MCF 10A (cell line): ENCODE data around the gene TRNAU1AP. TPM values are rescaled to one million over a fixed set of nuclear protein-coding genes. Genes with fewer than 3 reads are reported as not detected.

Source experiments
- BruUV-seq: library from RNA; stranded (reverse); fragments of 400-500 nt; replicated peaks from 2 replicates; lab custom pipeline; 2021; lab: Mats Ljungman, UMichigan
- CTCF ChIA-PET: fragments of 300-600 bp; sonication (Branson Sonifier 250); formaldehyde crosslinking; extraction: SDS; loops from one replicate; lab custom pipeline; 2021; ENCODE audit warnings: antibody characterized with exemption, inconsistent platforms; lab: Yijun Ruan, JAX
- POLR2A ChIA-PET: fragments of 300-600, 350-650 bp; sonication (Branson Sonifier 250); formaldehyde crosslinking; extraction: SDS; loops from one replicate; lab custom pipeline; 2020; ENCODE audit warnings: antibody characterized with exemption, inconsistent platforms; lab: Yijun Ruan, JAX
- DNase-seq: peaks from one replicate; pipeline ENCODE4 v3.0.0-alpha.2; 2018; ENCODE audit not compliant: unreplicated experiment
- H3K27ac Mint-ChIP-seq: one replicate; pipeline ENCODE4 v1.8.0; 2022; ENCODE audit warnings: mild to moderate bottlenecking, low read depth, mixed read lengths; ENCODE audit not compliant: unreplicated experiment
- H3K27me3 Mint-ChIP-seq: one replicate; pipeline ENCODE4 v1.8.0; 2022; ENCODE audit warnings: mixed read lengths; ENCODE audit not compliant: insufficient read depth, unreplicated experiment
- H3K36me3 Mint-ChIP-seq: one replicate; pipeline ENCODE4 v1.8.0; 2022; ENCODE audit warnings: mild to moderate bottlenecking, moderate library complexity, mixed read lengths; ENCODE audit not compliant: insufficient read depth, unreplicated experiment
- H3K4me1 Mint-ChIP-seq: one replicate; pipeline ENCODE4 v1.8.0; 2022; ENCODE audit warnings: mixed read lengths; ENCODE audit not compliant: insufficient read depth, unreplicated experiment
- H3K4me3 Mint-ChIP-seq: one replicate; pipeline ENCODE4 v1.8.0; 2022; ENCODE audit warnings: mild to moderate bottlenecking, moderate library complexity, mixed read lengths; ENCODE audit not compliant: unreplicated experiment
- H3K9me3 Mint-ChIP-seq: one replicate; pipeline ENCODE4 v1.8.0; 2022; ENCODE audit warnings: mixed read lengths; ENCODE audit not compliant: unreplicated experiment
- intact Hi-C: fragments of 100-400 bp; cut with micrococcal nuclease; formaldehyde crosslinking; loops from 2 replicates; pipeline ENCODE4 v1.14.1; 2022
- total RNA-seq: library from RNA; stranded (reverse); gene quantifications from 2 replicates; pipeline ENCODE4 v1.2.3, GENCODE V29; 2022
- TF ChIP-seq, protein P1 (sequence below): fragments of 200-600 bp; IDR thresholded peaks from one replicate; pipeline ENCODE4 v1.8.0; 2022; ENCODE audit warnings: antibody characterized with exemption, mild to moderate bottlenecking; ENCODE audit not compliant: unreplicated experiment

TRNAU1AP gene
- total RNA-seq, 1 experiment from 2014 or later, result 28.2 TPM

GRCh38 chr1:28604411-28604810 lies 51.5 kb downstream of the TRNAU1AP start:
- peaks cover 60% of the 10 kb centered on the region for H3K36me3 Mint-ChIP-seq
- TF ChIP-seq, protein P1, sequence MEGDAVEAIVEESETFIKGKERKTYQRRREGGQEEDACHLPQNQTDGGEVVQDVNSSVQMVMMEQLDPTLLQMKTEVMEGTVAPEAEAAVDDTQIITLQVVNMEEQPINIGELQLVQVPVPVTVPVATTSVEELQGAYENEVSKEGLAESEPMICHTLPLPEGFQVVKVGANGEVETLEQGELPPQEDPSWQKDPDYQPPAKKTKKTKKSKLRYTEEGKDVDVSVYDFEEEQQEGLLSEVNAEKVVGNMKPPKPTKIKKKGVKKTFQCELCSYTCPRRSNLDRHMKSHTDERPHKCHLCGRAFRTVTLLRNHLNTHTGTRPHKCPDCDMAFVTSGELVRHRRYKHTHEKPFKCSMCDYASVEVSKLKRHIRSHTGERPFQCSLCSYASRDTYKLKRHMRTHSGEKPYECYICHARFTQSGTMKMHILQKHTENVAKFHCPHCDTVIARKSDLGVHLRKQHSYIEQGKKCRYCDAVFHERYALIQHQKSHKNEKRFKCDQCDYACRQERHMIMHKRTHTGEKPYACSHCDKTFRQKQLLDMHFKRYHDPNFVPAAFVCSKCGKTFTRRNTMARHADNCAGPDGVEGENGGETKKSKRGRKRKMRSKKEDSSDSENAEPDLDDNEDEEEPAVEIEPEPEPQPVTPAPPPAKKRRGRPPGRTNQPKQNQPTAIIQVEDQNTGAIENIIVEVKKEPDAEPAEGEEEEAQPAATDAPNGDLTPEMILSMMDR, result no peak
- DNase-seq, result no peak
- intact Hi-C loops, result no loop called here
- no peak overlapping the region for H3K4me3 Mint-ChIP-seq
- no TSS peak for BruUV-seq
- no peaks in the 10 kb centered on the region for H3K9me3 Mint-ChIP-seq
- ChIA-PET CTCF (interaction anchor here (0.6 to 5.5 kb wide), 8 partner anchors 21 to 356 kb away, joined by 3 to 37 read pairs (median 4); no protein-coding TSS in a partner anchor), POLR2A (interaction anchor here (0.5 to 5.6 kb wide), 6 partner anchors 10 to 189 kb away, joined by 3 to 64 read pairs (median 4); no protein-coding TSS in a partner anchor)
- peaks cover 10% of the 10 kb centered on the region for H3K4me1 Mint-ChIP-seq
- no peaks in the 10 kb centered on the region for H3K27me3 Mint-ChIP-seq
- H3K27ac Mint-ChIP-seq, result no peak overlapping the region

GRCh38 chr1:28604962-28605361 lies 52.1 kb downstream of the TRNAU1AP start:
- Mint-ChIP-seq H3K27me3 (no peaks in the 10 kb centered on the region), H3K9me3 (no peaks in the 10 kb centered on the region), H3K36me3 (peaks cover 66% of the 10 kb centered on the region), H3K27ac (no peak overlapping the region), H3K4me3 (no peak overlapping the region), H3K4me1 (peaks cover 10% of the 10 kb centered on the region)
- BruUV-seq, result no TSS peak
- ChIA-PET POLR2A (interaction anchor here (0.5 to 5.6 kb wide), 5 partner anchors 25 to 190 kb away, joined by 3 to 64 read pairs (median 5); no protein-coding TSS in a partner anchor), CTCF (interaction anchor here (0.6 to 5.5 kb wide), 8 partner anchors 9 to 356 kb away, joined by 3 to 37 read pairs (median 4); no protein-coding TSS in a partner anchor)
- intact Hi-C loops, result no loop called here
- TF ChIP-seq, protein P1, result no peak
- no peak for DNase-seq

- intact Hi-C loops, result no loop called here
- TF ChIP-seq, protein P1, result no peak
- BruUV-seq, result no TSS peak
These were observed 53.9 kb downstream of the TRNAU1AP start for GRCh38 chr1:28606771-28607170.

GRCh38 chr1:28613175-28613574 lies 60.3 kb downstream of the TRNAU1AP start:
- Mint-ChIP-seq H3K27me3 (no peaks in the 10 kb centered on the region), H3K27ac (no peak overlapping the region), H3K9me3 (no peaks in the 10 kb centered on the region), H3K4me1 (no peaks in the 10 kb centered on the region), H3K36me3 (peaks cover 78% of the 10 kb centered on the region), H3K4me3 (no peak overlapping the region)
- intact Hi-C loops, result no loop called here
- TF ChIP-seq, protein P1, result no peak
- BruUV-seq, result no TSS peak
- POLR2A ChIA-PET, result interaction anchor here (0.6 kb wide), 1 partner anchor 30 kb away, joined by 3 read pairs; no protein-coding TSS in a partner anchor
- CTCF ChIA-PET, result no interaction called here
- DNase-seq, result no peak

More at GRCh38 chr1:28606771-28607170, 53.9 kb downstream of the TRNAU1AP start:
- Mint-ChIP-seq H3K36me3 (peaks cover 79% of the 10 kb centered on the region), H3K9me3 (no peaks in the 10 kb centered on the region), H3K27ac (no peak overlapping the region), H3K4me1 (peaks cover 4% of the 10 kb centered on the region), H3K27me3 (no peaks in the 10 kb centered on the region), H3K4me3 (no peak overlapping the region)
- ChIA-PET POLR2A (interaction anchor here (0.8 to 5.6 kb wide), 3 partner anchors 24 to 90 kb away, joined by 4 to 50 read pairs (median 4); no protein-coding TSS in a partner anchor), CTCF (interaction anchor here (0.6 to 1.8 kb wide), 3 partner anchors 151 to 247 kb away, joined by 3 to 5 read pairs (median 4); no protein-coding TSS in a partner anchor)
- no peak for DNase-seq

Other genes with a start within 250 kb of the TRNAU1AP start
- gene MED18, start 224.0 kb upstream of the TRNAU1AP start, total RNA-seq, result 19.0 and 22.9 TPM in 2 replicates
- gene PHACTR4, start 183.3 kb upstream of the TRNAU1AP start, total RNA-seq, result 50.7 and 56.4 TPM in 2 replicates
- 30.3 and 42.4 TPM in 2 replicates for gene RCC1, start 47.0 kb upstream of the TRNAU1AP start, total RNA-seq
- not detected in 2 replicates for gene RAB42, start 39.2 kb downstream of the TRNAU1AP start, total RNA-seq
- gene TAF12, start 90.0 kb downstream of the TRNAU1AP start, total RNA-seq, result 29.7 and 40.9 TPM in 2 replicates
- gene RNU11, start 95.5 kb downstream of the TRNAU1AP start, total RNA-seq, result not detected in 2 replicates
- gene GMEB1, start 115.7 kb downstream of the TRNAU1AP start, total RNA-seq, result 9.1 and 13.3 TPM in 2 replicates
- 102 and 127 TPM in 2 replicates for gene YTHDF2, start 183.9 kb downstream of the TRNAU1AP start, total RNA-seq